HG03097 (cell line): ENCODE results near the gene MLST8.
"Not testable (repeated sequence)": the region's sequence is repeated elsewhere in the genome, so short reads cannot be mapped to it uniquely, and the experiment has no call there.

Experiments used
- ATAC-seq: cut with Tn5 transposase; IDR thresholded peaks from one replicate; pipeline ENCODE4 v1.9.1; 2021; ENCODE audit not compliant: unreplicated experiment, low FRiP score

Gene MLST8

DNA sequence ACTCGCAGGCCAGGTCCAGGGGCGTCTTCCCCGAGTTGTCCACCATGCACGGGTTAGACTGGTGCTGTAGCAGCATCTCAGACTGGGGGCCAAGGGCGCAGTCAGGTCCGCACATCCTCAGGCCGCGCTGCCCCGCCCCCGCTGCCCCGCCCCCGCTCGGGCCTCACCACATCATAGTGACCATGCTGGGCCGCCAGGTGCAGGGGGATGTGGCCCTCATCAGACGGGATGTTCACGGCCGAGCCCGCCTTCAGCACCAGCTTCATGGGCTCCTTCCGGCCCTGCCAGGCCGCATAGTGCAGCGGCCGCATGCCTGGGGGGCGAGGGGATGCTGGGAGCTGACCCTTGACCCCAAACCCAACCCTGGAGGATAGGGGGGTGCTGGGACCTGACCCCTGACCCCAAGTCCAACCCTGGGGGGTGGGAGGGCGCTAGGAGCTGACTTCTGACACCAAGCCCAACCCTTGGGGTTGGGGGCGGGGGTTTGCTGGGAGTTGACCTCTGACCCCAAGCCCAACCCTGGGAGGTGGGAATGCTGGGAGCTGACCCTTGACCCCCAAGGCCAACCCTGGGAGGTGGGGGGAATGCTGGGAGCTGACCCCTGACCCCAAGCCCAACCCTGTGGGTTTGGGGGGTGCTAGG, 15.9 kb upstream of the MLST8 start:
- ATAC-seq: no peak

DNA sequence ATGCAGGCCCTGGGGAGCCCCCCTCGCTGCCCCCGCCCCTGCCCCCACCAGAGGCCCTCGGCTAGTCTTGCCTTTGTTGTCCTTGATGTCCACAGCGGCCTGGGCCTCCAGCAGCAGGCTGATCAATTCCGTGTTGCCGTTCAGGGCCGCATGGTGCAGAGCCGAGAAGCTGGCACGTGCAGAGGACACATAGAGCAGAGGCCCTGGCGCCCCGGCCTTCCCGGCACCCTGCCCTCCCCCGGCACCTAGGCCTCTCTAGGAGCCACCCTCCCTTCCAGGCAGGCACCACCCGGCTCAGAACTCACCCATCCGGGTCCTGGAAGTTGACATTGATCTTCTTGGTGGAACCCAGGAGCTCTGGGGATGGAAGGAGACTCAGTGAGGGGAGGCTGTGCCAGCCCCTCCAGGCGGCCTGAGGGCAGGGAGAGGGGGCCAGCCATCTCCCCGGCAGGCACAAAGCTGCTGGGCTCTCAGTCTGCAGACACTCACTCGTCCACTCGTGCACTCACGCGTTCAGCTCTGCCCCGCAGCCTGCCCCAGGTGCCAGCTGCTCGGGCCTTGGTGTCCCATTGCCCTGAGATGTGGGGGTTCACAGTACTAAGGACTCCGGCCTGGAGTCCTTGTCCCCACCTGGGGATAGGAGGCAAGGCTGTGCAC, 15.1 kb upstream of the MLST8 start:
- ATAC-seq: no peak

DNA sequence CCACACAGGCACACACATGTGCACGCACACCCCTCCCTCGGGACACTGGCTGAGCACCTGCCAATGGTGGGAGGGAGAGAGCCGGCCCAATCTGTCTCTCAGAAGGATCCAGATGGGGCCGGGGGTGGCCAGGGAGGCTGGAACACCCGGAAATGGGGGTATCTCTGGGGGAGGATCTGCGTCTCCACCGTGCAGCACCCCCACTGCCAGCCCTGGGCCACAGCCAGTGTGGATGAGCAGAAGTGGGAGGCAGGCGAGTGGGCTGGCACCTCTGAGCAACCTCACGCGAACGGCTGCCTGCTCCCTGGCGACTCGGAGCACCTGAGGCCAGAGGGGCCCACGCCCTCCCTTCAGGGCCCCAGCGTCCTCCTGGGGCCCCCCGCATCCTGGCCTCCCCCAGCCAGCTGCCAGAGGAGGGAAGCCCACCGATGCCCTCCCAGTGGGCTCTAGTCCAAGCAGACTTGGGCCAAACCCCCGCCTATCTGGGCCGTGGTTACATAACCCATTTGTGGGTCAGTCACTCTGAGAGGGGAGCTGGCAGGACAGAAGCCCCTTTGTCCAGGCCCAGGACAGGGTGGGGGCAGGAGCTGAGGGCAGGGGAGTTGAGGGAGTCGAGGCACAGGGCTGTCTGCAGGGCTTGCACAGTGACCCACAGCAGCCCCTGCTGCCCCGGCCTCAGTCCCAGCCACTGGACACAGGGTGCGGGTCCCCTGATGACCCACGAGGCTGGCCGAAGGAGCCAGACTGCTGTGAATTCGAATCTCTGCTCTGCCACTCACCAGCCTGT, 14.4 kb upstream of the MLST8 start:
- no peak for ATAC-seq

DNA sequence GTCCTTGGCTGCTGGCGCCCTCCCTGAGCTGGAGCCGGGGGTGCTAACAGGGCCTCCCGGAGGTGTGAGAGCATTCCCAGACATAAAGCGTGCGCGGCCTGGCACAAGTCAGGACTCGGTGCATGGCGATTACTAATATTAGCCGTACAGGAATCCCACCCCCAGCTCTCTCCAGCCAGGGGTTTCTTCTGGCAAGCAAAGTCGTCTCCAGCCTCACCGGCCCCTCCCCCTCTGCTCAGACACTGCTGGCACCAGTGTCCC, 13.9 kb upstream of the MLST8 start:
- no peak for ATAC-seq

DNA sequence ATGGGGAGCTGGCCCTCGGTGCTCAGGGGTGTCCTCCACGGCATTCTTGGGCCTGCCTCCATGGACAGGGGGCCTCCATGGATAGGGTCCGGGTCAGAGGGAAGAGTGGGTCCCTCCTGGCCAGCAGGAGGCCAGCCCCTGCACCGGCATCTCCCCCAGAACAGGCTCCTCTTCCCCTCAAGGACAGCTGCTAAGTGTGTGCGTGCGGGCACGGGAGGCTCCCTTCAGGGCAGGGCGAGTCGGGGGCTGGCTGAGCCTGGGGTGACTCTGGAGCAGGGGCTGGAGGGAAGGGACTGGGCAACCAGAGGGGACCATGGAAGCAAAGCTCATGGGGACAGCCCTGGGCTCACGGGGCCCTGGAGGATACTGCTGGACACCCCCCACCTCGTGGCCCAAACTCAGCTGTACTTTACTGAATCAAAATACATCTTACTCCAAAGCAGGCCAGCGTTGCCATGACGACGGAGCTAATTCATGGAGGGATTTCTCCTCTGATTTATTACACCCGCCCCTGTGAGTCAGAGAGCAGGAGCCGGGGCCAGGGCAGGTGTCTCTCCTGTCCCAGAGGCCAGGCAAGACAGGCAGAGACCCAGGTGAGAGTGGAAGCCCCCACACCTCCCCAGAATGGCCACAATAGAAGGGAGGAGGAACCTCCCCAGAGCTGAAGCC, 11.0 kb upstream of the MLST8 start:
- ATAC-seq: no peak

DNA sequence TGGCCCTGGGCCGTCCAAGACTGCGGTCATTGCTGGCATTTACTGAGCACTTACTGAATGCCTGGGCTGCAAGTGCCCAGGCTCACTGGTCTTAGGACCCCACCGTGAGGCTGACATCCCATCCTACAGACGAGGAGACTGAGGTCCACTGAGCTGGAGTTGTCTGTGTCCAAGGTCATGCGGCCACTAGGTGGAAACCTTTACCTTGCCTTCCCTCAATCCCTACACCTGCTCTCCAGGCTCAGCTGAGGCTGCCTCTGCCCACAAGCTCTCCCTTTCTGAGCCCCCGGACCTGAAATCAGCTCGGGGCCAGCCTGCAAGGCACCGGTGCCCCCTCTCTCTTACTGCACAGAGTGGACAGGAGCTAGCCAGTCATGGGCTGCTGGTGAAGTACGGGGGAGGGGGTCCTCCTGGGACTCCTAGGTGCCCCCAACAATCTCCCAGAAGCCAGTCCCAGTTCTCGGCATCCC, 10.4 kb upstream of the MLST8 start:
- ATAC-seq: no peak

DNA sequence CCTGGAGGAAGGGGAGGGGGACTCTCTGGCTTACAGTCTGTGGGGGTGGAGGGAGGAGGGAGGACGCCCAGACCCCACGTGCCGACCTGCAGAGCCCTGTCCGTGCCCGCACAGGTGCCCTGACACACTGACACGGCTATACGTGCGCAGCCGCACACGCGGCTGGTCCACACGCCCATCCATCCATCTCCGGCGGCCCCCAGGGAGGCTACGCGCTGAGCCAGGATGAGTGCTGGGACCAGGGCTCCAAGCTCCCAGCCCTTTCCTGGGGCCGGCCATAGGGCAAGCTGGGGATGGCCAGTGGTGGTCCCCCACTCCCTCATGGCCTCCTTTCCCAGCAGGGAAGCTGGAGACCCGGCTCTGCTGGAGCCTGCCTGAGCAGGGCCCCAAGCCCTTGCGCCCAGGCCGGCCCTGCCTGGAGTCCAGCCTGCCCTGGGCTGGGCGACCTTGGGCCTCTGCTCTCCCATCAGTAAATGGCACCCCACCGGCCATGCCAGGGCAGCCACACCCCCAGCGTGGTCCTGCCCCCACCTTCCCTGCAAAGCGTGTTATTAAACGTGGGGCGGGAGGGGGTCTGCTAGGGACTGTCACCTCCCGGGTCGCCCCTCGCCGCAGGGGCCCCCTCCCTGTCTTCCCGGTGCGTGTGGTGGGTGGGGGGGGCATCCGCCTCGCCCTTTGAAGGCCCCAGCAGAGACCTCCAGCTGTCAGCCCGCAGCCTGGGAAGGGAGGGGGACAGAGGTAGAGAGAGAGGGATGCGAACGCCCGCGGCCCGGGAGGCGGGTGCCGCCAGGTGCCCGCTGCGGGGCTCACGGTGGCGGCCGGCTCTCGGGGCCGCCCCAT, 9.7 kb upstream of the MLST8 start:
- ATAC-seq: no peak

DNA sequence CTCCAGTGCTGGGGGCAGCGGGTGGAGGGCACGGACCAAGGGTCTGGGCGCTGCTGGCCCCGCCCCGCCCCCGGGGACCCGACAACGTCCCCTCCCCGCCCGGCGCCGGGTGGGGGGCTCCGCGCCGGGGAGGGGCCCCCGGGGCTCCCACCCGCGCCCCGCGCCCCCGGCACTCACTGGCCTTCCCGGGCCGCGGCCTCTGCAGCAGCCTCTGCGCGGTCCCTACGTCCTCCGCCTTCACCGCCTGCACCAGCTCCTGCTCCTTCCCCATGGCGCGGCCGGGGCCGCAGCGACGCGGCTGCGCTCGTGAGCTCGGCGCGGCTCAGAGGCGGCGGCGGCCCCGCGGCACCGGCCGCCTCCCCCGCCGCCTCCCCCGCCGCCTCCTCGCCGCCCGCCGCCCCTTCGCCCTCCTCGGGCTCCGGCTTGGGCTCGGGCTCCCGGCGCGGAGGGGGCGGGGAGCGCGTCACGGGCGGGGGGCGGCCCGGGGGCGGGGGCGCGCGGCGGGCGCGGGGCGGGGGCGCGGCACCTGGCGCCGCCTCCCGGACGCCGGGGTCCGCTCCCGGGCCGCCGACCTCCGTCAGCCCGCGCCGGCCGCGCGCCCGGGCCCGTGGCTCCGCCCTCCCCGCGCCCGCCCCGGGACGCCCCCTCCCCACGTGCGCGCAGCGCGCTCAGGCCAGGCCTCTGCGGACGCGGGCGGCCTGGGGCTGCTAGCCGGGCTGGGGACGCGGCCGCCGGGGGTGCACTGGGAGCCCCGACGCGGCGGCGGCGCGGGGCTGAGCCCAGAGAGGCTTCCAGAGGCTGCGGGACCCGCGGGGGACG, 8.9 kb upstream of the MLST8 start, which contains the start of gene CASKIN1:
Gene CASKIN1, minus strand, starts transcription at position 444 of the 819 bp plus-strand sequence. Its CDS starts 173 bp downstream, at position 271.
- no peak for ATAC-seq

DNA sequence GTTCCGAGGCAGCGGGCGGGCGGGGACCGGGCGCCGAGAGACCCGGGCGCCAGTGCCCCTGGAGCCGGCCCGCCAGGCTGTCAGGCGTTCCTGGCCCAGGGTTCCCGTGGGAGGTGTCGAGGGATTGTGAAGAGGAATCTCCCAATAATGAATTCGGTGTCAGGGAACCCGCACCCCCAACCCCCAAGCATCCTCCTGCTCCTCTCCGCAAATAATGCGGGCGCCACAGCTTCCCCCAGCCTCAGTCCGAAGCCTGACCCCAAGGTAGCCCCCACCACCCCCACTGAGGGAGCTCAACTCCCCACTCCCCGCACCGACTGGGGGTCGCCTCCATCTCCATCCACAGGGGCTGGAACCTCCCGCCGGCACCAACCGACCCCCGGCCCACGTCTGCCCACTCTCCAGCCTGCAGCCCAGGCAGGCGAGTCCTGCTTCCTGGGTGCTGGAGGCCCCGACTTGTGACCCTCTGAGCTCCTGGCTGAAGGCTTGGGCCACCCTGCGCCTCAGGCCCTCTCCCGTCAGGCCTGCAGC, 8.2 kb upstream of the MLST8 start:
- ATAC-seq: no peak

DNA sequence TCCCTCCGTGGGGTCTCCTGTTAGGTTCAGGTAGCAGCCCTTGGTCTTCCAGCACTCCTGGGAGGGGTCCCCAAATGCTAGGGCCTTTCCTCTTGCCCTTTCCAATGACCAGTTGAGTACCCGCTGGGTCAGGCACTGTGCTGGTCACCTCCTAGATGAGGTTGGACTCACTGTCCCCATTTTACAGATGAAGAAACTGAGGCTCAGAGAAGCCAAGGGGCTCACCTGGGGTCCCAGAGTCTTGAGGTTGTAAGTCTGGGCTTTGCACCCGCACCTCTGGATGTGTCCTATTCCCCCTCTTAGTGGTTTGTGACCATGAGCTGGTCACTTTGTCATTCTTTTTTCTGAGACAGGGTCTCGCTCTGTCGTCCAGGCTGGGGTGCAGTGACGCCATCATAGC, 7.5 kb upstream of the MLST8 start:
- ATAC-seq: no peak

DNA sequence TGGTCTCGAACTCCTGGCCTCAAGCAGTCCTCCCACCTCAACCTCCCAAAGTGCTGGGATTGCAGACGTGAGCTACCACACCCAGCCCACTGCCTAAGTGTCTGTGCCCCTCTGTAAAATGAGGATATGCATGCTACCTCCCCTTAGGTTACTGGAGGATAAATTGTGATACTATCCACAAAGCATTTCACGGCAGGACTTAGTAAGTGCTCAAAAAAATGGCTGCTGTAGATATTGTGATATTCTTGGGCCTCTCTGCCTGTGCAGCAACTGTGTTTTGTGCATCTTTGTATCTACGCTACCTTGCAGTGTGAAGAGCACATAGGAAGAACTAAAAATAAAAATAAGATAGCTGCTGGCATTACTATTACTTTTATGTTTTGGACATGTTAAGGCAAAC, 7.0 kb upstream of the MLST8 start:
- ATAC-seq: no peak

DNA sequence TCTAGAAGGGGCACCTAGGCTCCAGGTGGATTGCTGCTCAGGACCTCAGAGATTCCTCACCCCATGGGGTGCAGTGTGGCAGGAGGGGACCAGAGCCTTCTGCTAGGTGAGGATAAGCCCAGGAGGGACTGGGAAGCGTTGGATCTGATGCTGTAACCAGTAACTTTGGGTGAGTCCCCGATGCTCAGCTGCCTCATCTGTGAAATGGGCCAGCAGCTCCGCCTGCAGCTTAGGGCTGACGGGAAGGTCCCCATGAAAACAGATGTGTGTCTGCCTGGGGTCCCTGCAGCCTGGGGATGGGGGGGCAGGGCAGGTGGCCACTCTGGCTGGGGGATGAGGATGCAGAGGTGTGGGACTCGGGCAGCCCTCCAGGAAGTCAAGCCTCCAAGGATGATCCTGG, 6.2 kb upstream of the MLST8 start:
- no peak for ATAC-seq

DNA sequence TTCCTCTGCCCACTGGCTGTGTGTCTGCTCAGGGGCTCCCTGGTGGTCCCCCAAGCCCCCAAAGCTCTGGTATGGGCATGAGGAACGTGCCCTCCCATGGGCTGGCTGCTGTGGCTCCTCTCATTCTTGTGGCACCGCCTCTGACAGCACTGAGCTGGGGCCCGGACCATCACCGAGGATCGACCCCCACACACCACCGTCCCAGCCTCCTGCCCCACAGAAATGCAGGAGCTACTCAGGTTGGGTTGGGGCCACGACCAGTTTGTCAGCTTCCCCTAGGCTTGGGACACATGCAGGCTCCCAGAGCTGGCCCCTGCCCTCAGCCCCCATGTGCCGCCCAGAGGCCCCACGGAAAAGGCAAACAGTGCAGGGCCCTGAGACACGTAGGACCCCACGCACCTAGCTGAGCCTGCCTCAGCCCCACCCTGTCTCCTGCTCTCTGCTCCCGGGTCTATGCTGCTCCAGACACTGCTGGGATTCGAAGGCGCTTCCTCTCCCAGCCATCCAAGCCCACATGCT, 5.6 kb upstream of the MLST8 start:
- no peak for ATAC-seq

DNA sequence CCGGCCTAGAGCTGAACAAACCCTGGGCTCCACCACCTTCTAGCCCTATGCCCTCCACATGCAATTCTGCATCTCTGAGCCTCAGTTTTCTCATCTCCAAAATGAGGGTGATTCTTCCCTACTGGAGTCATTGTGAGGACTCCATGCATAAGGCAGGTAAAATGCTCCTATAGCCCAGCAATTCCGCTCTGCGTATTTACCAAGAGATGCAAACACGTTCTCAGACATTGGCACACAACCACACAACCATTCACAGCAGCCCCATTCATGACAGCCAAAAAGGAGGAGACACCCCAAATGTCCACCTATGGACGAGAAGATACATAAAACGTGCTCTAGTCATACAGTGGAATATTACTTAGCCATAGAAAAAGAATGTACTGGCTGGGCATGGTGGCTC, 4.9 kb upstream of the MLST8 start:
- ATAC-seq: no peak

DNA sequence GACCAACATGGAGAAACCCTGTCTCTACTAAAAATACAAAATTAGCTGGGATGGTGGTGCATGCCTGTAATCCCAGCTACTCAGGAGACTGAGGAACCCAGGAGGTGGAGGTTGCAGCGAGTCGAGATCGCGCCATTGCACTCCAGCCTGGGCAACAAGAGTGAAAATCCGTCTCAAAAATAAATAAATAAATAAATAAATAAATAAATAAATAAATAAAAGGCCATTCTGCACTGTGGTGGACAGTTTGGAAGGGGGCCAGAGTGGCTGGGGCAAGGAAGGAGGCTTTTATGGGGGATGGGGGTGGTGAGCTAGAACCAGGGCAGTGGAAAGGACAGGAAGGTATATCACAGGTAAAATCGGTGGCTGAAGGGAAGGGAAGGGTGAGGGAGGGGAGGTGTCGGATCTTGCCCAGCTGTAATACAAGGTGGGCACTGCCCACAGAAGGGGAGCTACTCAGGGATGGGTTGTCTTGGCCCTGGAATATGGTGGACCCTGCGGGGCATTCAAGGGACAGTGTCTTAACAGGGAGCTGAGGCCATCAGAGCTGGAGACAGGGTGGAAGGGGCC, 2.0 kb upstream of the MLST8 start:
- ATAC-seq: not testable (repeated sequence)

DNA sequence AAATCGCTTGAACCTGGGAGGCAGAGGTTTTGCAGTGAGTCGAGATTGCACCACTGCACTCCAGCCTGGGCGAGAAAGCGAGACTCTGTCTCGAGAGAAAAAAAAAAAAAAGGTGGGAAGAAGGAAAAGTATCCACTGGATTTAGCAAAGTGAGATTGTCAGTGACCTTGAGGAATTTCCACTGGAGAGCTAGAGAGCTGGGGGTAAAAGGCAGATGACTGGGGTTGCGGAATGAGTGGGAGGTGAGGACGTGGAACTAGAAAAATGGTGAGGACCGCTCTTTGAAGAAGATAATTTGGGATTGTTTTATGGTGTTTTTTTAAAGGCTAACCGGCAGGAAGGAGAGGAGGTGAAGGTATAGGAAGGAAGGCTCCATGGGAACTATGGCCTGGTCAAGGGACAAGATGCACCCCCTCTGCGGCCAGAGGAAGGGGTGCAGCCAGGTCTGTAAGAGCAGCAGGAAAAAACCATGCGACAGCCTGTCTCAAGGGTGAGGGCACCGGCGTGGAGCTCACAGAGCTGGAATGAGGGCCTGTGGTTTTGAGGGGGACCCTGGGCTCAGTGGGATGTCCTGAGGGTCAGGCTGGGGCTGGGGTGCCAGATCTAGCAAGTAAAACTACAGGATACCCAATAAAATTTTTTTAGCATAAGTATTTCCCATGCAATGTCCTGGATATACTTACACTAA, 694 bp upstream of the MLST8 start:
- ATAC-seq: no peak

DNA sequence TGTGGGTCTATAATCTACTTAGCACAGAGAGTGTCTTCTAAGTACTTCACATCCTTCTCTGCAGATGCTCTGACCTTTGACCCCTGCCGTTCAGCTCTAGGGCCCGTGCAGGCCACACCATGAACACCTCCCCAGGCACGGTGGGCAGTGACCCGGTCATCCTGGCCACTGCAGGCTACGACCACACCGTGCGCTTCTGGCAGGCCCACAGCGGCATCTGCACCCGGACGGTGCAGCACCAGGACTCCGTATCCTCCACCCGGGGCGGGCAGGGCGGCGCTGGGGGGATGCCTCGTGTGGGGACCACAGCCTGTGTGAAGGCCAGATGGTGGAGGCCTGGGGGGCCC, 686 bp downstream of the MLST8 start:
- ATAC-seq: peak; percentile 1

DNA sequence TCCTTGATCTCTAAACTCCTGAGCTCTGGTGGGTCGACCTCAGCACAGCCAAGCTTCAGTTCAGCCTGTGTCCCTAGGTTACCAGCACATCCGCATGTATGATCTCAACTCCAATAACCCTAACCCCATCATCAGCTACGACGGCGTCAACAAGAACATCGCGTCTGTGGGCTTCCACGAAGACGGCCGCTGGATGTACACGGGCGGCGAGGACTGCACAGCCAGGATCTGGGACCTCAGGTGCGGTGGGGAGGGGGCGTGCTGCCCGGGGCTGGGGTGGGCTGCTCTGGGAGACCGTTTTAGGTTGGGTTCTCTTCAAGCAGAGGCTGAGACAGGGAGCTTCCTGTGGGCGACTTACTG, 1.1 kb downstream of the MLST8 start:
- ATAC-seq: no peak
